Measurements from ENCODE around the gene KCNIP4. TPM values are rescaled to one million over a fixed set of nuclear protein-coding genes. Genes with fewer than 3 reads are reported as not detected.
A peak's percentile ranks its signal among the peaks of the same experiment; 100 is the strongest.

KCNIP4 gene
- total RNA-seq, 1 experiment from 2014 or later: 0.91 TPM

GRCh38 chr4:20724915-20725314 lies 1223.7 kb downstream of the KCNIP4 start:
- Mint-ChIP-seq H3K36me3 (ENCODE audit: insufficient read depth, unreplicated experiment) (peaks cover 59% of the 10 kb centered on the region), H3K4me3 (ENCODE audit: unreplicated experiment) (no peak overlapping the region), H3K9me3 (ENCODE audit: unreplicated experiment) (peaks cover 8% of the 10 kb centered on the region), H3K27ac (ENCODE audit: low read depth, unreplicated experiment) (no peak overlapping the region), H3K4me1 (ENCODE audit: insufficient read depth, unreplicated experiment) (peaks cover 9% of the 10 kb centered on the region), H3K27me3 (ENCODE audit: insufficient read depth, unreplicated experiment) (no peaks in the 10 kb centered on the region)
- POLR2A ChIA-PET: interaction anchor here (0.6 kb wide), 1 partner anchor 1694 kb away, joined by 4 read pairs; no protein-coding TSS in a partner anchor
- DNase-seq (ENCODE audit: unreplicated experiment): no peak
- BruUV-seq (replicated peaks): no TSS peak
- intact Hi-C loops (cut with micrococcal nuclease): no loop called here
- CTCF ChIA-PET: interaction anchor here (0.6 kb wide), 1 partner anchor 111 kb away, joined by 3 read pairs; no protein-coding TSS in a partner anchor
- no peak for TF ChIP-seq CTCF (IDR thresholded peaks at IDR 0.05; ENCODE audit: unreplicated experiment)

GRCh38 chr4:20723463-20723862 lies 1225.1 kb downstream of the KCNIP4 start:
- ChIA-PET CTCF (no interaction called here), POLR2A (interaction anchor here (1.5 kb wide), 1 partner anchor 21 kb away, joined by 4 read pairs; no protein-coding TSS in a partner anchor)
- no TSS peak for BruUV-seq (replicated peaks)
- intact Hi-C loops (cut with micrococcal nuclease): no loop called here
- TF ChIP-seq CTCF (IDR thresholded peaks at IDR 0.05; ENCODE audit: unreplicated experiment): no peak
- Mint-ChIP-seq H3K36me3 (ENCODE audit: insufficient read depth, unreplicated experiment) (peaks cover 68% of the 10 kb centered on the region), H3K4me3 (ENCODE audit: unreplicated experiment) (no peak overlapping the region), H3K4me1 (ENCODE audit: insufficient read depth, unreplicated experiment) (peaks cover 9% of the 10 kb centered on the region), H3K27ac (ENCODE audit: low read depth, unreplicated experiment) (no peak overlapping the region), H3K27me3 (ENCODE audit: insufficient read depth, unreplicated experiment) (no peaks in the 10 kb centered on the region), H3K9me3 (ENCODE audit: unreplicated experiment) (peaks cover 15% of the 10 kb centered on the region)
- no peak for DNase-seq (ENCODE audit: unreplicated experiment)

GRCh38 chr4:20723019-20723418 lies 1225.6 kb downstream of the KCNIP4 start:
- no peak overlapping the region for H3K27ac Mint-ChIP-seq (ENCODE audit: low read depth, unreplicated experiment)
- intact Hi-C loops (cut with micrococcal nuclease): no loop called here
- peaks cover 9% of the 10 kb centered on the region for H3K4me1 Mint-ChIP-seq (ENCODE audit: insufficient read depth, unreplicated experiment)
- ChIA-PET POLR2A (interaction anchor here (1.5 kb wide), 1 partner anchor 20 kb away, joined by 4 read pairs; no protein-coding TSS in a partner anchor), CTCF (no interaction called here)
- no peak overlapping the region for H3K4me3 Mint-ChIP-seq (ENCODE audit: unreplicated experiment)
- H3K36me3 Mint-ChIP-seq (ENCODE audit: insufficient read depth, unreplicated experiment): peaks cover 72% of the 10 kb centered on the region
- peak; percentile 28 for DNase-seq (ENCODE audit: unreplicated experiment)
- no peaks in the 10 kb centered on the region for H3K27me3 Mint-ChIP-seq (ENCODE audit: insufficient read depth, unreplicated experiment)
- H3K9me3 Mint-ChIP-seq (ENCODE audit: unreplicated experiment): peaks cover 15% of the 10 kb centered on the region
- TF ChIP-seq CTCF (IDR thresholded peaks at IDR 0.05; ENCODE audit: unreplicated experiment): no peak
- BruUV-seq (replicated peaks): no TSS peak

- intact Hi-C loops (cut with micrococcal nuclease): no loop called here
- POLR2A ChIA-PET: interaction anchor here (0.6 to 1.1 kb wide), 2 partner anchors 11 to 391 kb away, joined by 4 read pairs; partner anchors contain the start of gene PACRGL
These were observed 1237.2 kb downstream of the KCNIP4 start for GRCh38 chr4:20711335-20711734.

More at GRCh38 chr4:20711335-20711734, 1237.2 kb downstream of the KCNIP4 start:
- no peak overlapping the region for H3K27ac Mint-ChIP-seq (ENCODE audit: low read depth, unreplicated experiment)
- H3K9me3 Mint-ChIP-seq (ENCODE audit: unreplicated experiment): peaks cover 8% of the 10 kb centered on the region
- H3K36me3 Mint-ChIP-seq (ENCODE audit: insufficient read depth, unreplicated experiment): peaks cover 79% of the 10 kb centered on the region
- H3K4me1 Mint-ChIP-seq (ENCODE audit: insufficient read depth, unreplicated experiment): no peaks in the 10 kb centered on the region
- no peak for DNase-seq (ENCODE audit: unreplicated experiment)
- no peak for TF ChIP-seq CTCF (IDR thresholded peaks at IDR 0.05; ENCODE audit: unreplicated experiment)
- H3K4me3 Mint-ChIP-seq (ENCODE audit: unreplicated experiment): no peak overlapping the region
- no TSS peak for BruUV-seq (replicated peaks)
- CTCF ChIA-PET: interaction anchor here (0.6 to 0.7 kb wide), 2 partner anchors 25 to 324 kb away, joined by 3 to 4 read pairs; no protein-coding TSS in a partner anchor
- no peaks in the 10 kb centered on the region for H3K27me3 Mint-ChIP-seq (ENCODE audit: insufficient read depth, unreplicated experiment)
